ENCODE data around the gene AGAP1. TPM values are rescaled to one million over a fixed set of nuclear protein-coding genes. Genes with fewer than 3 reads are reported as not detected.

Gene AGAP1
- total and polyA plus RNA-seq, 7 donors, result 4.2 to 21.6 (median 16.6) TPM

GRCh38 chr2:235568431-235568830, 74.6 kb downstream of the AGAP1 start:
- 82 to 89% (median 86%) methylated on average over 9 of the region's 9 CpGs for WGBS, 3 donors
- Histone ChIP-seq H3K27me3 (ENCODE audit: insufficient read depth in 3 of 3, low read length in 2 of 3) (no peaks in the 10 kb centered on the region), H3K9me3 (peaks cover 7% of the 10 kb centered on the region), H3K36me3 (ENCODE audit: insufficient read depth in 1 of 2, low read depth in 1 of 2) (no peaks in the 10 kb centered on the region), H3K4me1 (peaks cover 11% of the 10 kb centered on the region), H3K4me3 (no peak overlapping the region), H3K27ac (no peak overlapping the region)
- intact Hi-C loops (cut with DNase I), result no loop called here
- no peak for TF ChIP-seq CTCF (IDR thresholded peaks at IDR 0.05)
- ATAC-seq (no peak), DNase-seq (no peak)

GRCh38 chr2:235569837-235570236, 76.0 kb downstream of the AGAP1 start:
- WGBS, 3 donors, result 79 to 89% (median 84%) methylated on average over 7 of the region's 7 CpGs
- no peaks in the 10 kb centered on the region for H3K27me3 ChIP-seq (ENCODE audit: insufficient read depth in 3 of 3, low read length in 2 of 3)

GRCh38 chr2:235570256-235570655, 76.4 kb downstream of the AGAP1 start:
- WGBS, 3 donors, result 76 to 79% (median 78%) methylated on average over 4 of the region's 4 CpGs
- no peak for ATAC-seq
- no peaks in the 10 kb centered on the region for H3K36me3 ChIP-seq (ENCODE audit: insufficient read depth in 1 of 2, low read depth in 1 of 2)
- H3K27ac ChIP-seq, result no peak overlapping the region
- peaks cover 7% of the 10 kb centered on the region for H3K9me3 ChIP-seq
- no peak for DNase-seq
- no peak overlapping the region for H3K4me3 ChIP-seq
- TF ChIP-seq CTCF (IDR thresholded peaks at IDR 0.05), result no peak
- peaks cover 5% of the 10 kb centered on the region for H3K4me1 ChIP-seq
- intact Hi-C loops (cut with DNase I), result no loop called here
- no peaks in the 10 kb centered on the region for H3K27me3 ChIP-seq (ENCODE audit: insufficient read depth in 3 of 3, low read length in 2 of 3)

More at GRCh38 chr2:235569837-235570236, 76.0 kb downstream of the AGAP1 start:
- no peak for TF ChIP-seq CTCF (IDR thresholded peaks at IDR 0.05)
- Histone ChIP-seq H3K36me3 (ENCODE audit: insufficient read depth in 1 of 2, low read depth in 1 of 2) (no peaks in the 10 kb centered on the region), H3K4me3 (no peak overlapping the region), H3K4me1 (peaks cover 5% of the 10 kb centered on the region), H3K27ac (no peak overlapping the region), H3K9me3 (peaks cover 7% of the 10 kb centered on the region)
- ATAC-seq (no peak), DNase-seq (no peak)
- intact Hi-C loops (cut with DNase I), result no loop called here

- Histone ChIP-seq H3K27me3 (ENCODE audit: insufficient read depth in 3 of 3, low read length in 2 of 3) (no peaks in the 10 kb centered on the region), H3K9me3 (peaks cover 7% of the 10 kb centered on the region), H3K4me3 (no peak overlapping the region), H3K4me1 (peaks cover 9% of the 10 kb centered on the region), H3K36me3 (ENCODE audit: insufficient read depth in 1 of 2, low read depth in 1 of 2) (no peaks in the 10 kb centered on the region), H3K27ac (no peak overlapping the region)
- intact Hi-C loops (cut with DNase I), result no loop called here
- WGBS, 3 donors, result 89 to 95% (median 93%) methylated on average over 9 of the region's 9 CpGs
- DNase-seq, result no peak
- no peak for ATAC-seq
- no peak for TF ChIP-seq CTCF (IDR thresholded peaks at IDR 0.05)
Observed at GRCh38 chr2:235570966-235571692, 77.3 kb downstream of the AGAP1 start.

GRCh38 chr2:235572592-235572991, 78.7 kb downstream of the AGAP1 start:
- WGBS, 3 donors, result 90 to 97% (median 91%) methylated on average over 7 of the region's 7 CpGs
- Histone ChIP-seq H3K4me3 (no peak overlapping the region), H3K4me1 (peaks cover 23% of the 10 kb centered on the region), H3K27me3 (ENCODE audit: insufficient read depth in 3 of 3, low read length in 2 of 3) (no peaks in the 10 kb centered on the region), H3K36me3 (ENCODE audit: insufficient read depth in 1 of 2, low read depth in 1 of 2) (no peaks in the 10 kb centered on the region), H3K9me3 (peaks cover 7% of the 10 kb centered on the region), H3K27ac (no peak overlapping the region)
- ATAC-seq (no peak), DNase-seq (no peak)
- intact Hi-C loops (cut with DNase I), result no loop called here
- no peak for TF ChIP-seq CTCF (IDR thresholded peaks at IDR 0.05)
